Measurements from ENCODE around the gene MRPL14.

MRPL14 gene

DNA sequence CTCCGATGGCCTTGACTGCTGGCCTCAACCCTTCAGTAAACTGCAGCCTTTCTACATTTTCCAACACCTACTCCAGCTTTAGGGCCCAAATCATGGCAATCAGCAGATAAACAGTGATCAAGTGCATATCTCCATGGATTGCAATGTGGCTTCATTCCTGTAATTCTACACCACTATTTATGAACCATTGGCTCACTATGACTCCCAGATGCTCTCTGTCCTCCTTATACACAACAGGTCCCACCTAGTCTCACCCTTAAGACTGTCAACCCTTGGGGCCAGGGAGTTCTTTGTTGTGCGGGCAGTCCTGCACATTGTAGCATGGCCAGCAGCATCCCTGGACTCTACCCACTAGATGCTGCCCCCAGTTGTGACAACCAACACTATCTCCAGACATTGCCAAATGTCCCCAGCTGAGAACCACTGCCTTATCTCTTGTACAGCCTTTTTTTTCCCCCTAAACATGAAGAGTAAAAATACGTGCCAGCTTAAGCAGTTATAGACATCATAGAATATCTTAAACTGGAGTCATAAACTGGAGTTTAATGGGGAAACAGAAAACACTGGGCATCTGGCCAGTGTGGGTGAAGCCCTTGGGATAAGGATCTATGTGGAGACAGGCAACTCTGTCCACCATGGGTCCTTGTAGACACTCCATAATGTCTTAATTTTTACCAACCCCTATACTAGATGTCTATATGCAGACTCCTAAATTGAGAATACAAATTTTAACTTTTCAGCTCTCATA, 21.1 kb downstream of the MRPL14 start:
- H3K27ac ChIP-seq: no peak overlapping the region
- TF ChIP-seq, protein P1, sequence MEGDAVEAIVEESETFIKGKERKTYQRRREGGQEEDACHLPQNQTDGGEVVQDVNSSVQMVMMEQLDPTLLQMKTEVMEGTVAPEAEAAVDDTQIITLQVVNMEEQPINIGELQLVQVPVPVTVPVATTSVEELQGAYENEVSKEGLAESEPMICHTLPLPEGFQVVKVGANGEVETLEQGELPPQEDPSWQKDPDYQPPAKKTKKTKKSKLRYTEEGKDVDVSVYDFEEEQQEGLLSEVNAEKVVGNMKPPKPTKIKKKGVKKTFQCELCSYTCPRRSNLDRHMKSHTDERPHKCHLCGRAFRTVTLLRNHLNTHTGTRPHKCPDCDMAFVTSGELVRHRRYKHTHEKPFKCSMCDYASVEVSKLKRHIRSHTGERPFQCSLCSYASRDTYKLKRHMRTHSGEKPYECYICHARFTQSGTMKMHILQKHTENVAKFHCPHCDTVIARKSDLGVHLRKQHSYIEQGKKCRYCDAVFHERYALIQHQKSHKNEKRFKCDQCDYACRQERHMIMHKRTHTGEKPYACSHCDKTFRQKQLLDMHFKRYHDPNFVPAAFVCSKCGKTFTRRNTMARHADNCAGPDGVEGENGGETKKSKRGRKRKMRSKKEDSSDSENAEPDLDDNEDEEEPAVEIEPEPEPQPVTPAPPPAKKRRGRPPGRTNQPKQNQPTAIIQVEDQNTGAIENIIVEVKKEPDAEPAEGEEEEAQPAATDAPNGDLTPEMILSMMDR (IDR thresholded peaks at IDR 0.05): no peak
- TF ChIP-seq ZFX (IDR thresholded peaks at IDR 0.05; ENCODE audit: borderline replicate concordance): no peak

DNA sequence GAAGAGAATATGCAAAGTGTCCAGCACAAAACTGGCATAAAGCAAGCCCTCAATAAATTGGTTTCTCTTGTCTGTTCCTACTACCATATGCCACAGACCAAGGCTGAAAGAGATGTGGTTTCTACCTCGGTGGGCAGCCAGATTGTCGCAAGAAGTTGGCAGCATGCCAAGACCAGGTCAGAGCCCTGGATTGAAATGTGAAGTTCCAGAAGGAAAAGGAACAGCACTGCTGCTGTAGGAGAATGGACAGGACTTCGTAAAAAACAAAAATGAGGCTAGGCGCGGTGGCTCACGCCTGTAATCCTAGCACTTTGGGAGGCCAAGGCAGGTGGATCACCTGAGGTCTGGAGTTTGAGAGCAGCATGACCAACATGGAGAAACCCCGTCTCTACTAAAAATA, 22.1 kb downstream of the MRPL14 start:
- TF ChIP-seq, protein P1 (IDR thresholded peaks at IDR 0.05): no peak
- TF ChIP-seq ZFX (IDR thresholded peaks at IDR 0.05; ENCODE audit: borderline replicate concordance): no peak
- no peak overlapping the region for H3K27ac ChIP-seq

DNA sequence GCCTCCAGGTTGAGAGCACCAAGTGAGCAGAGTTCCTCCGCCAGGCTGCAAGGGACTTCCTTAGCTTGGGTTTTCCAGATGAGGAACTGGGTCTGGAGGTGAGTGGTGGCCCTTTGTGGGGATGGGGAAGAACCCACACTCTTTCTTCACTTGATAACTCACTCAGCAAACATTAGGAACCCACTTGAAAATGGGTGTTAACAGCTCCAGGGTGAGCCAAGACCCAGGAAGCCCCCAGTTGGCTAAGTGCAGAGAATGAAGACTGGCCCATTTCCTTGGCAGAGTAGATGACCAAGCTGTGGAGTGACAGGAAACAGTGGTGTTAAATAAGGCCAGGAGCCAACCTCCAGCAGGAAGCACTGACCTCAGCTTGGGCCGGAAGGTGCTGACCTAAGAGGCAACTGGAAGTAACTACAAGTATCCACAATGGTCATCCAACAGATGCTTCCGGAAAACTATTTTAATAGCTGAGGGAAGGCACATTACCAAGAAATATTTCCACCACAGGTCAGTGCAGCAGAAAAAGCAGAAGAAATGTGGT, 22.7 kb downstream of the MRPL14 start:
- TF ChIP-seq, protein P1 (IDR thresholded peaks at IDR 0.05): no peak
- no peak for TF ChIP-seq ZFX (IDR thresholded peaks at IDR 0.05; ENCODE audit: borderline replicate concordance)
- no peak overlapping the region for H3K27ac ChIP-seq

DNA sequence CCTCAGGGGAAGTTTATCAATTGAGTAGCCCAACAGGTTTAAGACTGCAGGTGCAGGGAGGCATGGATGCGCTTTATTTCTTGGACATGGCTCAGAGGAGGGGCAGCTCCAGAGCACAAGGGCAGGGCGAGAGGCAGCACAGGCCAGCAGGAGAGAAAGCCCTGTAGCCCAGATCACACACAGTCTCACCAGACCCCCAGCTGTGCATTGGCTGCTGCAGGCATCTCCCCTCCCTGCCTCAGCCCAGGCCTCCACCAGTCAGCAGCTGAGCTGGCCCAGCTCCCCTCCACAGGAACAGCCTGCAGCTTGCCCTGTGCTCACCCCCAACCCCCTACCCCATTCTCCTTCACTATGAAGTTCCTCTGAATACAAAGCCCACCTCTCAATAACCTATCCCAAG, 24.7 kb downstream of the MRPL14 start:
- TF ChIP-seq ZFX (IDR thresholded peaks at IDR 0.05; ENCODE audit: borderline replicate concordance): no peak
- TF ChIP-seq, protein P1 (IDR thresholded peaks at IDR 0.05): no peak
- no peak overlapping the region for H3K27ac ChIP-seq

DNA sequence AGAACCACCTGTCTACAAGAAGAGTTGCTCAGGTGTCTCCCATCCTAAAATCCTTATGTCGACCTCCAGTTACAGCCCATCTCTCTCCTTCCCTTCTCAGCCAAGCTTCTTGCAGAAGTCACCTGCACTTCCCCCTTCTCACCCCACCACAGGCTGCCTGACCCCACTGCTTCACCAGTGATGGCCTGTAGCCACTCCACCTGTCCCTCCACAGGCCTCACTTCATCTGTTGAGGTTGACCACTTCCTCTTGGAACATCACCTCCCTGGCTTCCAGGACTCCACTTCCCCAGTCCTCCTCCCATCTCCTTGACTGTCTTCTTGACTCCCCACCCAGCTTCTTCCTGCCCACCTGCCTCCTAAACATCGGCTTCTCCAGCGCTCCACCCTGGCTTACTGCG, 25.4 kb downstream of the MRPL14 start:
- no peak for TF ChIP-seq ZFX (IDR thresholded peaks at IDR 0.05; ENCODE audit: borderline replicate concordance)
- TF ChIP-seq, protein P1 (IDR thresholded peaks at IDR 0.05): no peak
- no peak overlapping the region for H3K27ac ChIP-seq

DNA sequence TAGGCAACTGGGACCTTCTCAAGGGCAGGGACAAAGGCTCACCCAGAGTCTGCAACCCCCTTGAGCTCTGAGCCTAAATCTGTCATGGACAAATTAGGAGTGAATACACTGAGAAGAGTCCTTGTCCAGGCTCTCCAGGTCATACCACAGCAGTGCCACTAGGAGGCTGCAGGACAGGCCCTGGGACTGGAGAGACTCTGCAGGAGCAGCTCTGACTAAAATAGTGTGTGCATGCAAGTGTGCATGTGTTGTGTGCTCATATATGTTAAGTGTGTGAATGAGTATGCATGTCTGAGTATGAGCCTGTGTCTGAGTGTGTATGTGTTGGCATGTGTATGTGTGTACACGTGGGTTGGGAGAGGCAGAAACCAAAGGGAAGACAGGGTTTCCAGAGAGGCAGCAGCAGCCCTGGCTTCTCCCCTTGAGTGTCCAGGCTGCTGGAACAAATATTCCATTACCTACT, 27.1 kb downstream of the MRPL14 start:
- TF ChIP-seq ZFX (IDR thresholded peaks at IDR 0.05; ENCODE audit: borderline replicate concordance): no peak
- TF ChIP-seq, protein P1 (IDR thresholded peaks at IDR 0.05): peak; percentile 55
- no peak overlapping the region for H3K27ac ChIP-seq

DNA sequence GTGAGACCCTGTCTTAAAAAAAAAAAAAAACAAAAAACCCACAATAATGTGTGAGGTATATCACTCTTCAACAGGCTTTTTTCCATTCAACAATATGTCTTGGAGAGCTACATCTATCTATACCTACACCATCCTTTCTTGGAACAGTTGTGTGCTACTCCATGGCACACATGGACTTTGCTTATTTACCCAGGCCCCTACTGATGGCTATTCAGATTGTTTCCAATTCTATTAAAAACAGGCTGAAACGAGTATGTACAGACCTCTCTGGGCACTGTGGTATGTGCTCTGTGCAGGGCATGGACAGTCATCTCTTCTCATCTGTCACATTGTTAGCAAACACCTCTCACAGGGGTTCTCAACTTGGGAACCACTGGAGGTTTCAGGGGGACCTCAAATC, 28.1 kb downstream of the MRPL14 start:
- no peak for TF ChIP-seq ZFX (IDR thresholded peaks at IDR 0.05; ENCODE audit: borderline replicate concordance)
- TF ChIP-seq, protein P1 (IDR thresholded peaks at IDR 0.05): no peak
- no peak overlapping the region for H3K27ac ChIP-seq
